Measurements from ENCODE around the gene ITPR3.
A peak's percentile ranks its signal among the peaks of the same experiment; 100 is the strongest.

The ITPR3 gene

DNA sequence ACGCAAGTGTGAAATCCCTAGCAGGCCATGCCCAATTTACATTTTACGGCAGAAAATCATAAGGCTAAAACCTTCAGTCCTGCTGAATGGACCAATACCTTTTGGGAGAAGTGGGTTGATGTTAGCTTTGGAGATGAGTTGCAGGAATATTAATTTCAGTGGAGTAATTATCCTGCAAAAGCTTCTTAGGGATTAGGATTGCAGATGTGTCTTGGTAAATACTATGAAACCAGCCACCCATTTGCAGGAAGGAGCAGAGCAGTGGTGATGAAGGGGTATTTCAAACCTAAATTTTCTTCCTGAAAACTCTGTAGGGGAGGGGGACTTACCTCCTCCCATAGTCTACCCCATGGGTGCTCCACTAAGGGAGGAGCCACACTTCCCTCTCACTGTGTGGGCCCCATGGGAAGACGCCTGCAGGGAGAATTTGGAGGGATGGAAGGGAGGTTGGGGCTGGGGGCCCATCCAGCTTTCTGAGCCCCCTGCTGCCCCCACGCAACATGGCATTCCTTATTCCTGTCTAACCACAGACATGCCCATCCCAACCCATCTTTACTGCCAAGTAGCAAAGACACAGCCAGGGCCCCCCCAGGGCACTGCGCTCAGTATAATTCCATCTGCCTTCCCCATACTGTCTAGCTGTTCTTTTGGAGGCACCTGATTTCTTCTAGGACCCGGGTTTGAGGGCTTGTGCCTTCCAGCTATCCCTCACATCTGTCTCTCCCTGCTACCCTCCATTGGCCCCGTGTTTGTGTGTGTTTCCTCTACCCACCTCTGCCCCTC lies 105.0 kb downstream of the ITPR3 start:
- Histone ChIP-seq H3K9me3 (no peaks in the 10 kb centered on the region), H3K36me3 (no peaks in the 10 kb centered on the region), H3K4me3 (no peak overlapping the region), H3K9ac (peak overlapping the region; percentile 34; the same call in 1 of the 2 replicates), H4K20me1 (no peaks in the 10 kb centered on the region), H3K4me1 (peaks cover 61% of the 10 kb centered on the region), H3K27me3 (no peaks in the 10 kb centered on the region), H3K4me2 (peak overlapping the region; percentile 92), H3K27ac (peak overlapping the region; percentile 65; the same call in 1 of the 2 replicates)
- no peak for TF ChIP-seq Cebpa-rat (IDR thresholded peaks at IDR 0.05)

DNA sequence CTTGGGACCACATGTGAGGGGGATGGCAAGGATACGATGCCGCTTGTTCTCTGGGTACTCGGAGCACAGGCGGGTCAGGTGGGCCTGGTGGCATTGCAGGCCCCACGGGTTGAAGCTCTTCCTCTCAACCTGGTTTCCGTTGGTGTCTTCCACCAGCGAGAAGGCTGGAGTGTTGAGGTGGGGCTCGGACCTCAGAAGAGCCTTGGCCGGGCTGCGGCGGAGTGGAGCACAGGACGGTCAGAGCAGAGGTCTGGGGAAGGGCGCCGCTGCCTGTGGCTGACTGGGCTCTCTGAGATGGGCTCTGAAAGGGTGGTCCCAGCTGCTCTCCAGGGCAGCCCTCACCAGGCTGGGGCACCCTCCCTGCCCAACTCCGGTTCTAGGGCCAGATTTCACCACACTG lies 105.6 kb downstream of the ITPR3 start:
- peak overlapping the region; percentile 92 for H3K4me2 ChIP-seq
- H3K4me3 ChIP-seq, result no peak overlapping the region
- peak overlapping the region; percentile 34; the same call in 1 of the 2 replicates for H3K9ac ChIP-seq
- H3K4me1 ChIP-seq, result peaks cover 67% of the 10 kb centered on the region
- no peaks in the 10 kb centered on the region for H3K27me3 ChIP-seq
- H3K27ac ChIP-seq, result peak overlapping the region; percentile 65
- no peaks in the 10 kb centered on the region for H3K36me3 ChIP-seq
- TF ChIP-seq Cebpa-rat (IDR thresholded peaks at IDR 0.05), result no peak
- no peaks in the 10 kb centered on the region for H3K9me3 ChIP-seq
- H4K20me1 ChIP-seq, result no peaks in the 10 kb centered on the region

DNA sequence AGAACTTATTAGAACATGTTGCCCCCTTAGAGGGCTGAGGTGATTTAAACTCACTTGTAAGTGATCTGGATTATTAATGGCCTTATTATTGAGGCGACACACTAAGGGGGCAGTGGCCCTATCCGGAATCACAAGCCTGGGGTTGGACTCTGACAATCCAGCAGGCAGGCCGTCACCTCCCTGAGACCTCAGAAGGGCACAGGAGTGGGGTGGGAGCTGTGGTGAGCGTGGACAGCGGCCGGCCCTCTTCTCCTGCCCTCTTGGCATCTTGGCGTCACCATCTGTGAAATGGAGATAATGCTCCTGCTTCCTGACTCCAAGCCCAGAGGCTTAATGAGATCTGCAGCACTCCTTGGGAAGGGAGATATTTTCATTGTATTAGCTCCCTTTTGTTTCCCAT lies 106.0 kb downstream of the ITPR3 start:
- no peak for TF ChIP-seq Cebpa-rat (IDR thresholded peaks at IDR 0.05)
- Histone ChIP-seq H3K27ac (peak overlapping the region; percentile 65), H3K4me2 (peak overlapping the region; percentile 92), H3K4me1 (peaks cover 67% of the 10 kb centered on the region), H3K36me3 (no peaks in the 10 kb centered on the region), H3K4me3 (peak overlapping the region; percentile 31; the same call in 1 of the 2 replicates), H3K9me3 (no peaks in the 10 kb centered on the region), H3K9ac (peak overlapping the region; percentile 34), H3K27me3 (no peaks in the 10 kb centered on the region), H4K20me1 (no peaks in the 10 kb centered on the region)

DNA sequence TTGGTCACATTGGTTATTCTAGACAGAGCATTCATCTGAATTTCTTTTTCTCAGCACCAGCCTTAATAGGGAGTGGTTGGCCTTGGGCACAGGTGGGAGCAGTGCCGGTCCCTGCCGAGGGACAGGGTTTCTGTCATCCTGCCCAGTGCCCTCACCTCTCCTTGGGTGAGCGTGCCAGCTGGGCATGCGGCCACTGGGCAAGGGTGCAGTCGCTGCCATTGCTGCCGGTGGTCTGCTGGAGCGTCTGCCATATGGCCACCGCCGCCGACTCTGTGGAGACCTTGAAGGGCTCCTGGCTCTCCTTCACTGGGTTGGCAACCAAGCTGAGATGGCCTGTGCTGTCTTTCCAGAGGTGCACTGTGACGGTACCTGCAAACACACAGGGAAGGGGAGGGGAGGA lies 106.8 kb downstream of the ITPR3 start:
- no peaks in the 10 kb centered on the region for H3K9me3 ChIP-seq
- no peaks in the 10 kb centered on the region for H4K20me1 ChIP-seq
- no peaks in the 10 kb centered on the region for H3K36me3 ChIP-seq
- peaks cover 67% of the 10 kb centered on the region for H3K4me1 ChIP-seq
- no peak for TF ChIP-seq Cebpa-rat (IDR thresholded peaks at IDR 0.05)
- H3K27ac ChIP-seq, result 0 out of 2 replicates have a peak overlapping the region, but pooled peaks have one; percentile 65
- H3K27me3 ChIP-seq, result no peaks in the 10 kb centered on the region
- H3K4me3 ChIP-seq, result peak overlapping the region; percentile 31; the same call in 1 of the 2 replicates
- peak overlapping the region; percentile 92 for H3K4me2 ChIP-seq
- peak overlapping the region; percentile 34; the same call in 1 of the 2 replicates for H3K9ac ChIP-seq

DNA sequence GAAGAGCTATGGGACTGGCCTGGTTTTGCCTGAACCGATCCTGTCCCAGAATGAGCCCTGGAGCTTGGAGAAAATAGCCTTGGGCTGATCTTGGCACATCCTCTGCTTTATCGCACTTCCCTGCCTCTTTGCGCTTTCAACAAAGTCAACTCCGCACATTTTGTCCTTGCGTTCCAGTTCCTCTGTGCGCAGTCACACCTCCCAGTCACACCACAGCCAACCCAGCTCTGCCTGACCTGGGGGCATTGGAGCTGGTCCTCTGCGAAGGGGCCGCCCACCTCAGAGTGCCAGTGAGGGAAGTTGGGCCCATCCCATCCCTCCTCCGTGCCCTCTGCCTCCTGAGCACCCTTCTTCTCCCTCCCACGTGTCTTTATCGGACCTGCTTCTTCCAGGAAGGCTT lies 107.3 kb downstream of the ITPR3 start:
- Histone ChIP-seq H3K27ac (no peak overlapping the region), H3K36me3 (no peaks in the 10 kb centered on the region), H4K20me1 (no peaks in the 10 kb centered on the region), H3K4me3 (no peak overlapping the region), H3K27me3 (no peaks in the 10 kb centered on the region), H3K4me2 (peak overlapping the region; percentile 92), H3K4me1 (peaks cover 67% of the 10 kb centered on the region), H3K9ac (no peak overlapping the region), H3K9me3 (no peaks in the 10 kb centered on the region)
- no peak for TF ChIP-seq Cebpa-rat (IDR thresholded peaks at IDR 0.05)

DNA sequence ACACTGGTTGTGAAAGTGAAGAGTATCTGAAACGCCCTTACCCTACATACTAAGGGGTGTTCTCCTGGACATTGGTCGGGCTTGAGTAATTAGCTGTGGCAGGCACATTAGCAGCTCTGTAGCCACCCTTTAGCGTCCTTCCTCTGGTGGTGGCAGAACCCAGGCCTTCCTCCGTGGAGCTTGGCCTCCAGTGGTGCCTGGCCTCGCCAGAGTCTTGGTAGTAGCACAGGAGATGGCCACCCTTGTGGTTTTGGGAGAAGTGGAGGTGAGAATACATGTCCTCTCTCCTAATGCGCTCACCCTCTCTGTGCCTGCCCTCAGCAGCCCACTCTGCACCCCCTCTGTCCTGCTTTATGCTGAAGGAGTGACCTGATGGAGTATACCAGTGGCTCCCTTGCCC lies 107.9 kb downstream of the ITPR3 start:
- H3K4me3 ChIP-seq, result no peak overlapping the region
- H3K27ac ChIP-seq, result no peak overlapping the region
- no peak overlapping the region for H3K9ac ChIP-seq
- no peaks in the 10 kb centered on the region for H3K9me3 ChIP-seq
- TF ChIP-seq Cebpa-rat (IDR thresholded peaks at IDR 0.05), result no peak
- H3K4me2 ChIP-seq, result peak overlapping the region; percentile 92
- H3K27me3 ChIP-seq, result no peaks in the 10 kb centered on the region
- H3K36me3 ChIP-seq, result no peaks in the 10 kb centered on the region
- peaks cover 60% of the 10 kb centered on the region for H3K4me1 ChIP-seq
- no peaks in the 10 kb centered on the region for H4K20me1 ChIP-seq

DNA sequence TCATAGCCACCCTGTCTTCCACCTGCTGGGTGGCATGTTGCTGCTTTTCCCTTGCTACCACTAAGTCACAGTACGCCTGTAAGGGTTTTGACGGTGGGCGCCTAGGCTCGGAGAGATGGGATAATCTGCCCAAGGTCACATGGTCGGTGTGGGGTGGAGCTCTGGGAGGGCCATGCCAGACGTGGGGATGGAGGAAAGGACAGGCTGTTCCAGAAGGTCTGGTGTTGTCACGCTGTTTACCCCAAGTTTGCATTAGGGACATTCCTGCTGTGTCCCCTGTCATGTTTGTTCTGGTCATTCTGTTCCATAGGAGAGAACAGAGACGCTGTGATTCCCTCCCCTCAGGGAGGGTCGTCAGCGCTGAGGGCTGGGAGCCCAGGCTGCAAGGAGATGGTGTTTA lies 109.5 kb downstream of the ITPR3 start:
- TF ChIP-seq Cebpa-rat (IDR thresholded peaks at IDR 0.05), result no peak
- no peak overlapping the region for H3K4me3 ChIP-seq
- H3K27ac ChIP-seq, result no peak overlapping the region
- no peaks in the 10 kb centered on the region for H4K20me1 ChIP-seq
- no peaks in the 10 kb centered on the region for H3K36me3 ChIP-seq
- H3K4me1 ChIP-seq, result peaks cover 59% of the 10 kb centered on the region
- no peaks in the 10 kb centered on the region for H3K9me3 ChIP-seq
- H3K27me3 ChIP-seq, result no peaks in the 10 kb centered on the region
- peak overlapping the region; percentile 27; the same call in 1 of the 2 replicates for H3K4me2 ChIP-seq
- no peak overlapping the region for H3K9ac ChIP-seq

DNA sequence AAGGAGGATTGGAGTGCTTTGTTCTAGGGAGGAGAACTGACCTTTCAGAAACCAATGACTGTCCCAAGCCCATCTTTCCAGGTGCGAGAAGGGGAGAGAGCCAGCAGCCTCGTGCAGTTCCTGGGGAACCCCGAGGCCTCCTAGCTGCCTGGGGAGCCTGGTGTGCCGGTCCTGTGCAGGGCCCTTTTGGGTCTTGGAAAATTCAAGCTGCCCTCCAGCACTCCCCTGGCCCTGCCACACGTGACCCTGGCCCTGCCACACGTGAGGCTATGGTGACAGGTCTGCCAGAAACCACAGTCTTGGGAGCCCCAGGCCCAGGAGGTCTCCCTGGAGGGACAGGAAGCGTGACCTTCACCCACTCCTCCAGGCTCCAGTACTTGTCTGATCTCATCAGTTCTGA lies 109.9 kb downstream of the ITPR3 start:
- Histone ChIP-seq H3K27me3 (no peaks in the 10 kb centered on the region), H3K4me1 (peaks cover 56% of the 10 kb centered on the region)

DNA sequence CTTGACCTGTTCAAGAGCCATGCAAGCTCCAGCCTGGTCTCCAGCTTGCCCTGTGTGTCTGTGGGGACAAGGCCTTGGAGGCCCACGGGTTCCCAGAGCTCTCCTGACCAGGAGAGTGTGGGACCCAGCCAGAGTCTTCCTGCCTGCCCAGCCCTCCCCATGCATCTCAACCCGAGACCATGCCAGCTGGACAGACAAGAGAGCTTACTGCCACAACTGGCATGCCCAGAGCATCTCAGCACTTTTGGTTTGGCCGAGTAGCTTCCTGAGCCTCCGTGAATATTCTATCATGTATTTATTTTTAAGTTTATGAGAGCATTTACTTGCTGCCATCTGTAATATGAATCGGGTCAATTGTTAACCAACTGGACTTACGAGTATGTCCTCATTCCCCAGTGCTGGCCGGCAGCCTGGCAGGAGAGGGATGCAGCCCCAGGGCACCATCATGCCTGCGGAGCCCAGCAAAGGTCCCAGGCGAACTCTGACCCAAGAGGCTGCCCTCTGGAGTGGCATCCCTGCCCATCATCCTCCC lies 110.7 kb downstream of the ITPR3 start:
- no peak overlapping the region for H3K4me2 ChIP-seq
- H3K36me3 ChIP-seq, result no peaks in the 10 kb centered on the region
- no peaks in the 10 kb centered on the region for H4K20me1 ChIP-seq
- no peak overlapping the region for H3K4me3 ChIP-seq
- H3K4me1 ChIP-seq, result peaks cover 48% of the 10 kb centered on the region
- no peaks in the 10 kb centered on the region for H3K27me3 ChIP-seq
- H3K9me3 ChIP-seq, result no peaks in the 10 kb centered on the region
- H3K9ac ChIP-seq, result 0 out of 2 replicates have a peak overlapping the region, but pooled peaks have one; percentile 15
- TF ChIP-seq Cebpa-rat (IDR thresholded peaks at IDR 0.05), result no peak
- H3K27ac ChIP-seq, result no peak overlapping the region

More for the DNA sequence above, 109.9 kb downstream of the ITPR3 start:
- no peak for TF ChIP-seq Cebpa-rat (IDR thresholded peaks at IDR 0.05)
- H3K36me3 ChIP-seq, result no peaks in the 10 kb centered on the region
- no peaks in the 10 kb centered on the region for H3K9me3 ChIP-seq
- H4K20me1 ChIP-seq, result no peaks in the 10 kb centered on the region
- H3K4me3 ChIP-seq, result no peak overlapping the region
- H3K4me2 ChIP-seq, result peak overlapping the region; percentile 27; the same call in 1 of the 2 replicates
- H3K9ac ChIP-seq, result 0 out of 2 replicates have a peak overlapping the region, but pooled peaks have one; percentile 15
- H3K27ac ChIP-seq, result no peak overlapping the region

DNA sequence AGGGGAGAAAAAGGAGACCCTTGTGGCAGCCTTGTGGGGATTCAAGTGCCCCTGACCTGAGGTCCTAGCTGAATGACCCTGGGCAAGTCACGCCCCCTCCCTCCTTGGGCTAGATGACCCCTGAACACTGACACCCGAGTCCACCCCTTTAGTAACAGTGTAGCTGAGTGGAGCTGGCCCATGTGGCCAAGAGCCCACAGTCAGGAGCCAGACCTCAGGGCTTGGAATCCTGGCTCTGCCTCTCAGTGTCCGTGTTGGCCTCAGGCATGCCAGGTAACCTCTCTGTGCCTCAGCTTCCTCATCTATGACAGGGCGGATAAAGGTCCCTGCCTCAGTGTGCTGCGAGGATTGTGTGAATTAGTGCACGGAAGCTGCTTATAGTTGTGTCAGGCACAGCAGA lies 111.3 kb downstream of the ITPR3 start:
- H3K27ac ChIP-seq, result no peak overlapping the region
- no peaks in the 10 kb centered on the region for H3K36me3 ChIP-seq
- H3K27me3 ChIP-seq, result no peaks in the 10 kb centered on the region
- TF ChIP-seq Cebpa-rat (IDR thresholded peaks at IDR 0.05), result no peak
- H3K4me2 ChIP-seq, result no peak overlapping the region
- peaks cover 42% of the 10 kb centered on the region for H3K4me1 ChIP-seq
- H3K4me3 ChIP-seq, result no peak overlapping the region
- H3K9me3 ChIP-seq, result no peaks in the 10 kb centered on the region
- H4K20me1 ChIP-seq, result no peaks in the 10 kb centered on the region
- no peak overlapping the region for H3K9ac ChIP-seq

Data from BLaER1 (cell line).